Activated T-cell treated with anti-CD3 and anti-CD28 coated beads for 1 hour (primary cell): Measurements from ENCODE around the gene SLCO4C1.
"Not testable (repeated sequence)": the region's sequence is repeated elsewhere in the genome, so short reads cannot be mapped to it uniquely, and the experiment has no call there.

Experiments
- DNase-seq: peaks from one replicate; pipeline ENCODE4 v3.0.0-alpha.2; 2020; ENCODE audit warnings: low read depth

SLCO4C1 gene

GRCh38 chr5:102296178-102296817, at the start of gene SLCO4C1:
Gene SLCO4C1 (minus strand): TSS chr5:102296284. CDS start chr5:102296262, 22 bp downstream.
- DNase-seq: peak; percentile 50

GRCh38 chr5:102341681-102342288, 45.7 kb upstream of the SLCO4C1 start:
- no peak for DNase-seq

- DNase-seq: no peak
Observed at GRCh38 chr5:102324714-102325113, 28.6 kb upstream of the SLCO4C1 start.

- DNase-seq: not testable (repeated sequence)
Observed at GRCh38 chr5:102318801-102319200, 22.7 kb upstream of the SLCO4C1 start.

GRCh38 chr5:102314328-102314727, 18.2 kb upstream of the SLCO4C1 start:
- DNase-seq: no peak

- no peak for DNase-seq
Observed at GRCh38 chr5:102313912-102314311, 17.8 kb upstream of the SLCO4C1 start.

GRCh38 chr5:102312586-102313370, 16.7 kb upstream of the SLCO4C1 start:
- DNase-seq: no peak

GRCh38 chr5:102309586-102309985, 13.5 kb upstream of the SLCO4C1 start:
- DNase-seq: no peak

- no peak for DNase-seq
Observed at GRCh38 chr5:102307232-102307631, 11.1 kb upstream of the SLCO4C1 start.

GRCh38 chr5:102306121-102306520, 10.0 kb upstream of the SLCO4C1 start:
- no peak for DNase-seq

- no peak for DNase-seq
Observed at GRCh38 chr5:102295534-102296177, 428 bp downstream of the SLCO4C1 start.

GRCh38 chr5:102294886-102295395, 1.1 kb downstream of the SLCO4C1 start:
- DNase-seq: no peak

- DNase-seq: no peak
Observed at GRCh38 chr5:102290004-102290403, 6.1 kb downstream of the SLCO4C1 start.

- no peak for DNase-seq
Observed at GRCh38 chr5:102289251-102289899, 6.7 kb downstream of the SLCO4C1 start.

- no peak for DNase-seq
Observed at GRCh38 chr5:102288630-102289029, 7.5 kb downstream of the SLCO4C1 start.

- no peak for DNase-seq
Observed at GRCh38 chr5:102286476-102286875, 9.6 kb downstream of the SLCO4C1 start.

GRCh38 chr5:102283102-102283797, 12.8 kb downstream of the SLCO4C1 start:
- DNase-seq: no peak

- no peak for DNase-seq
Observed at GRCh38 chr5:102279711-102280110, 16.4 kb downstream of the SLCO4C1 start.

GRCh38 chr5:102278231-102278630, 17.9 kb downstream of the SLCO4C1 start:
- no peak for DNase-seq

GRCh38 chr5:102277144-102277543, 18.9 kb downstream of the SLCO4C1 start:
- no peak for DNase-seq

- no peak for DNase-seq
Observed at GRCh38 chr5:102271759-102272158, 24.3 kb downstream of the SLCO4C1 start.
